H1 (cell line): ENCODE measurements around the gene CIITA. TPM values are rescaled to one million over a fixed set of nuclear protein-coding genes. Genes with fewer than 3 reads are reported as not detected.

Experiments used
- polyA plus RNA-seq, 7 experiments: library from polyadenylated mRNA; depleted of rRNA in 3 of 7; stranded (reverse) in 5 of 7; unstranded in 2 of 7; fragments of >200 nt in 5 of 7; fragments of 200-250 nt in 2 of 7; gene quantifications; 1 replicate in 5 of 7; 2 replicates in 1 of 7; 4 replicates in 1 of 7; pipeline versions ENCODE4 v1.2.1 to v1.2.3, GENCODE V29; 2011 to 2013; ENCODE audit warnings: missing spikeins in 2 of 7, mixed read lengths in 2 of 7
- total RNA-seq: library from RNA; stranded (reverse); fragmentation: NEBNext Ultra II Directional; extraction: Animal tissue kit (Norgen Biotek cat#: 25700); gene quantifications from 2 replicates; pipeline ENCODE4 v1.2.1, GENCODE V29; 2021

CIITA gene
- total and polyA plus RNA-seq, 2 of the 8 experiments (the other 6 are each of a cell fraction or from before 2014, with no cell fraction given): 0.07 to 0.17 TPM

Other genes with a start within 250 kb of the CIITA start
- gene TEKT5, start 182.3 kb upstream of the CIITA start, total RNA-seq: not detected in 2 replicates
- 0.24 and 0.95 TPM in 2 replicates for gene TEKT5, start 182.3 kb upstream of the CIITA start, polyA plus RNA-seq (2011; rRNA removed)
- 28.2 and 32.1 TPM in 2 replicates for gene NUBP1, start 133.4 kb upstream of the CIITA start, total RNA-seq
- gene NUBP1, start 133.4 kb upstream of the CIITA start, polyA plus RNA-seq (2011; rRNA removed): 29.1 and 32.2 TPM in 2 replicates
- gene TVP23A, start 58.4 kb upstream of the CIITA start, total RNA-seq: 3.1 and 3.2 TPM in 2 replicates
- gene TVP23A, start 58.4 kb upstream of the CIITA start, polyA plus RNA-seq (2011; rRNA removed): 2.2 TPM in 2 replicates
- gene DEXI, start 65.3 kb downstream of the CIITA start, total RNA-seq: 33.3 and 39.5 TPM in 2 replicates
- gene DEXI, start 65.3 kb downstream of the CIITA start, polyA plus RNA-seq (2011; rRNA removed): 47.3 and 84.0 TPM in 2 replicates
- gene CLEC16A, start 67.4 kb downstream of the CIITA start, total RNA-seq: 18.5 and 19.3 TPM in 2 replicates
- gene CLEC16A, start 67.4 kb downstream of the CIITA start, polyA plus RNA-seq (2011; rRNA removed): 7.6 and 10.4 TPM in 2 replicates